GM19099 (cell line): ENCODE results near the gene APOM.
A peak's percentile ranks its signal among the peaks of the same experiment; 100 is the strongest.

Experiments used
- POLR2A ChIP-seq: IDR thresholded peaks from 3 replicates; pipeline ENCODE4 v1.6.1; 2011; ENCODE audit warnings: low read depth; ENCODE audit not compliant: insufficient read length; ENCODE audit errors: extremely low read depth

The APOM gene

GRCh38 chr6:31697555-31697954 lies 41.9 kb downstream of the APOM start:
- TF ChIP-seq POLR2A, result no peak

GRCh38 chr6:31700740-31701401 lies 45.2 kb downstream of the APOM start:
- no peak for TF ChIP-seq POLR2A

- no peak for TF ChIP-seq POLR2A
Observed at GRCh38 chr6:31701666-31702404, 46.1 kb downstream of the APOM start.

- TF ChIP-seq POLR2A, result no peak
Observed at GRCh38 chr6:31702405-31702818, 46.7 kb downstream of the APOM start.

GRCh38 chr6:31702819-31703716 lies 47.4 kb downstream of the APOM start, which contains the start of gene ABHD16A:
TSS of gene ABHD16A (minus strand) at chr6:31703324. CDS start at chr6:31703281, 43 bp downstream.
- TF ChIP-seq POLR2A, result peak; percentile 90

GRCh38 chr6:31705931-31706330 lies 50.2 kb downstream of the APOM start:
- no peak for TF ChIP-seq POLR2A

GRCh38 chr6:31706599-31706998 lies 50.9 kb downstream of the APOM start, which contains the start of gene LY6G6F:
TSS of gene LY6G6F (plus strand) at chr6:31706866. CDS start at chr6:31706907, 41 bp downstream.
- no peak for TF ChIP-seq POLR2A

GRCh38 chr6:31707701-31708100 lies 52.0 kb downstream of the APOM start:
- TF ChIP-seq POLR2A, result no peak
